ENCODE results near the gene SOCS7.

The SOCS7 gene

DNA sequence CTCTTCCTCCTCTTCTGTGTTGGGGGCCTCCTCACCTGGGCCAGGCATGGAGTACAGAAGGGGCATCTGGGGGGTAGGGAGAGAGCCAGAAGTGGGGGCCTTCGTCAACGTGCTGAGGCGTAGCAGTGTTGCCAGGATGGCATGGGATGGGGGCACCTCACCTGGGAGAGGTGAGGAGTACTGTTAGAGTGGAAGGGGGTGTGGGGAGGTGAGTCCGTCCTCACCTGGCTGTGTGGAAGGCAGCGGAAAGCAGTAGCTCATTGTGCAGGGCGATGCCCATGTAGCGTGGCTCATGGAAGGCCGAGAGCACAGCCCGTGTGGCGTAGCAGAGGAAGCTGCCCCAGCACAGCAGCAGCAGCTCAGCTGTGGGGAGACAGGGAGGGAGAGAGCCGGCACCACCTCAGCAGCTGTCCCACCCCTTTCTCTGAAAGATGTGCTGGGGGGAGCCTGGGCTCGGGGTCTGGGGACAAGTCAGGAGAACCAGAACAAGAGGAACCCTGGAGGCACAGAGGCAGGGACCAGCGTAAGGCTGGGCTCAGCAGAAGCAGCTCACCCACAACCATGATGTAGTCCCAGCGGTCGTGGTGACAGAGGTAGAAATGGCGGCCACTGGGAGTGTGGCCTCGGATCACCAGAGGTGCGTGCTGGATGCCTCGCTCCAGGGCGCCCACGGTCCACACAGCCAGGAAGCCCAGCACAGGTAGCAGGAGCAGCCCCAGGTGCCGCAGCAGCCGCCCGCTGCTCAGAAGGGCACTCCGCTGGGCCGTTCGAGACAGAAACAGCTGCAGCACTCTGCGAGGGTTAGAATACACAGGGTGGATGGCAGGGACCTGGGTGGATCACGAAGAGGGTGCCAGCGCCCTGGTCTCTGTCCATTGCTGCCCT is 16.9 kb upstream of the SOCS7 start:
- DNase-seq (ENCODE audit: low read depth, low spot score) = no peak
- H3K27ac ChIP-seq = no peak overlapping the region

- DNase-seq (ENCODE audit: low read depth, low spot score) = no peak
- H3K27ac ChIP-seq = no peak overlapping the region
Measured at GRCh38 chr17:38336838-38337237, 14.8 kb upstream of the SOCS7 start.

DNA sequence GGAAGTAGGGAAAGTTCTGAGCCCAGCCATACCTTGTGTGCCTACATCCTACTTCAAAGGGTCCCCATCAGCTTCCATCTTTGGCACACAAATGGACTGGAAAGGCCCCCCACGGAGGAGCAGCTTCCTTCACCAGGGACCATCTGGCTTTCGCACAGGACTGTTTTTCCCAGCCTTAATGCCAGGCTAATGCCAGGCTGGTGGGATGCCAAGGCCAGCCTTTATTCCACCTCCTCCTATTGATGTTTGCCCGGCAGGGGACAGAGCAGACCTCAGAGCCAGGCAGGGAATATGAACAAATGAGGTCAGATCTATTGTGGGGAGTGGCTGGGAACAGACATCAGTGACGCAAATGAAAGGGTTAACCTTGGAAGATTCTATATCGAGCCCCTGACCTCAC is 13.6 kb upstream of the SOCS7 start:
- DNase-seq (ENCODE audit: low read depth, low spot score) = no peak
- no peak overlapping the region for H3K27ac ChIP-seq

GRCh38 chr17:38338535-38338934 is 13.1 kb upstream of the SOCS7 start:
- no peak for DNase-seq (ENCODE audit: low read depth, low spot score)
- no peak overlapping the region for H3K27ac ChIP-seq

GRCh38 chr17:38339891-38340290 is 11.8 kb upstream of the SOCS7 start:
- no peak for DNase-seq (ENCODE audit: low read depth, low spot score)
- H3K27ac ChIP-seq = no peak overlapping the region

DNA sequence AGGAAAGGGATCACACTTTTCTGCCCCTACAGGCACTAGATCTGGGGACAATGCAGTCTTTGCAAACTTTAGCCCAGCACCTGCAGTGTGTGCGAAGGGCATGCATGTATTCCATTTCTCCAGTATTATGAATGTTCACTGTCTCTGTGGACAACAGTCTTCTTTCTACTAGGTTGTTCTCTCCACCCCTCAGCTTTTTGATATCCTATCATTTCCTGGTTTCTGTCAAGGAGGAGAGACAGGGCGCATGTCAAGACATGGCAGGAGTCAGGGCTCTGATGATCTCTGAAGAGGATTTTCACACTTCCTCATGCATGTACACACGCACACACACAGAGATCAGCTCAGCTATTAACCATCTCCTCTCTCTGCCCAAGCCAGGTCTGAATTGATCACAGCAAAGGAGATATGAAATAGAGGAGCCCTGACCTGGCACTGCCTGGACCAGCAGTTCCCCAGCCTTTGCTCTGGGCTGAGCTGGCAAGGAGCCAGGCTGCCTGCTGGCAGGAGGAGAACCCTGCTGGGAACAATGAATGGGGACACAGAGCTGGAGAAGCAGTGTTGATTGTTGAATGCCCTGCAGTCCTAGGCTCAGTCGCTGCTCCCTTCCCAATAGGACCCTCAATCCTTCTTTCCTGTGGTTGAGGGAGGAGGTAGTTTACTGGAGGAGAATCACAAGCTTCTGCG is 10.5 kb upstream of the SOCS7 start:
- DNase-seq (ENCODE audit: low read depth, low spot score) = no peak
- H3K27ac ChIP-seq = no peak overlapping the region

- no peak overlapping the region for H3K27ac ChIP-seq
- no peak for DNase-seq (ENCODE audit: low read depth, low spot score)
Measured at GRCh38 chr17:38342886-38343607, 8.6 kb upstream of the SOCS7 start.

DNA sequence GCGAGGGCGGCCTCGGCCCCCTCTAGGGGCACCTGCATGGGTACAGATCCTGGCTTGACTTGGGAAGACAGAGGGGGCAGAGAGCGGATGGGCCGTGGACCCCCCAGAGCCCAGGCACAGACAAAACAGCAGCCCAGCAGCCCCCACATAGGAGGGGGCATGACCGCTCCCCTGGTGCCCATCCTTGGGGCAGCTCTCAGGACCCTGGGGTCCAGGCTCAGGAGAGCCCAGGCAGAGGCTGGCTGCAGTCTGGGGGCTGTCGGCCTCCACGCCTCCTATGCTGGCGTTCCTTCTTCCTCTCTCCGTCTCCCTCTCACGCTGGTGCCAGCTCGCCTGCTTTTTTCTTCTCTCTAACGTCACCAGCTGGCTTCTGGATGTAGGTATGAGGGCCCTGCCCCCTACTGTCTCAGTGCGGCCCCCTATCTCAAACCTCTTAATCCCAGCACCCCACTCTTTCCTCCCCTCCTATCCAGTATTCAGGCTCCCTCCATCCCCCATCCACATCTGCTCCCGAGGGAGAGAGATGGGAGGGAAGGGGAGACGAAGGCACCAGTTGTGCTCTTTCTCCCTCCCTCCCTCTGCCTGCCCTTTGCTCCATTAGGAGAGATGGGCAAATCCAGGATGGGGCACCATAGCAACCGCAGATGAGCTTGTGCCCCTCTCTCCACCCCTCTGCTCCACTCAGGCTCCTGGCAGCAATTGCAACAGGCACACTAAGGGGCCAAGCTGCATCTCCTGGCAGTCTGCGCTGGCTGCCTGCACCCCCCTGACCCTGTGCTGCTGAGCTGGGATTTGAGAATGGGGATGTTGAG is 7.8 kb upstream of the SOCS7 start, which contains the start of gene GPR179:
GPR179 (minus strand) TSS at position 349 of the 812 bp plus-strand sequence; CDS start at position 182, 167 bp downstream.
- H3K27ac ChIP-seq = no peak within 1 kb of the TSS
- DNase-seq (ENCODE audit: low read depth, low spot score) = no peak

DNA sequence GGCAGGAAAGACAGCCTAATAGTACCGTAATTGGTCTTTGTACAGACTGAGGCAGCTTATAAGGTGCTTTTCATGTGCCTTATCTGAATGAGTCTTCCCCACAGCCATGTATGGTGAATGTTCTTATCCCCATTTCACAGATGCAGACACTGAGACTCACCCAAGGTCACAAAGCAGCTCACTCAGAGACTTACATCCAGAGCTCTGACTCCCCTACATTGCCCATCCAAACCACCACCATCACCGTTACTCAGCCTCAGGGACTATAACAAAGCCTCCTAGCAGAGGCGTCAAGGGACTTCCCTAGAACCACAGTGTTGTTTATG is 7.3 kb upstream of the SOCS7 start:
- H3K27ac ChIP-seq = no peak overlapping the region
- DNase-seq (ENCODE audit: low read depth, low spot score) = no peak

DNA sequence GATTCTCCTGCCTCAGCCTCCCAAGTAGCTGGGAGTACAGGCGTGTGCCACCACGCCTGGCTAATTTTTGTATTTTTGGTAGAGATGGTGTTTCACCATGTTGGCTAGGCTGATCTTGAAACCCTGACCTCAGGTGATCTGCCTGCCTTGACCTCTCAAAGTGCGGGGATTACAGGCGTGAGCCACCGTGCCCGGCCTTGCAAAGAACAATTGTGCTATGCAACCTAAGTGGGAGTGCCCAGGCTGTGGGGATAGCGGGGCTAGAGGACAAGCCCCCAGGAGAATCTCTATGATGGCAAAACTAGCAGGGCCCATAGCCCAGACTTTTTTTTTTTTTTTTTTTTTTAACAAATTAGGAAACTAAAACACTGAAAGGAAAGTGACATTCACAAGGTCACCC is 5.9 kb upstream of the SOCS7 start:
- DNase-seq (ENCODE audit: low read depth, low spot score) = no peak

GRCh38 chr17:38349097-38349730 is 2.4 kb upstream of the SOCS7 start:
- no peak for DNase-seq (ENCODE audit: low read depth, low spot score)

More for the DNA sequence above, 5.9 kb upstream of the SOCS7 start:
- H3K27ac ChIP-seq = no peak overlapping the region

DNA sequence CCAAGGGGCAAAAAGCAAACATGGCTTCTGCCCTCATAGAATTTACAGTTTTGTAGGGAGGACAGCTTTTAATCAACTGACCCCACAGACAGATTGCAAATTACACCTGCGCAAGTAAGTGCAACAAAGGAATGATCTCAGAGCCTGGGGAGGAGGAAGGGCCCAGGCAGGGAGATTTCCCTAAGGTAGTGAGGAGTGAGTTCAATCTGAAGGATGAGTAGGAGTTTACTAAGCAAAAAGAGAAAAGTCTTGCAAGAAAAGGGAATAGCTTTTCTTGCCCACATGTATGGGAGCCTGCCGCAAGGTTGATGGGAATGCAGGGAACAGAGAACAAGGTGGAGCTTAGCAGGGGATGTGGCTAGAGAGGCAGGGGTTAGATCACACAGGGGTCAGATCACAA is 1.6 kb upstream of the SOCS7 start:
- H3K27ac ChIP-seq = no peak overlapping the region
- DNase-seq (ENCODE audit: low read depth, low spot score) = no peak

More at GRCh38 chr17:38349097-38349730, 2.4 kb upstream of the SOCS7 start:
- no peak overlapping the region for H3K27ac ChIP-seq

- peak overlapping the region; percentile 48 for H3K27ac ChIP-seq
- DNase-seq (ENCODE audit: low read depth, low spot score) = no peak
Measured at GRCh38 chr17:38352245-38353085, 821 bp downstream of the SOCS7 start.

DNA sequence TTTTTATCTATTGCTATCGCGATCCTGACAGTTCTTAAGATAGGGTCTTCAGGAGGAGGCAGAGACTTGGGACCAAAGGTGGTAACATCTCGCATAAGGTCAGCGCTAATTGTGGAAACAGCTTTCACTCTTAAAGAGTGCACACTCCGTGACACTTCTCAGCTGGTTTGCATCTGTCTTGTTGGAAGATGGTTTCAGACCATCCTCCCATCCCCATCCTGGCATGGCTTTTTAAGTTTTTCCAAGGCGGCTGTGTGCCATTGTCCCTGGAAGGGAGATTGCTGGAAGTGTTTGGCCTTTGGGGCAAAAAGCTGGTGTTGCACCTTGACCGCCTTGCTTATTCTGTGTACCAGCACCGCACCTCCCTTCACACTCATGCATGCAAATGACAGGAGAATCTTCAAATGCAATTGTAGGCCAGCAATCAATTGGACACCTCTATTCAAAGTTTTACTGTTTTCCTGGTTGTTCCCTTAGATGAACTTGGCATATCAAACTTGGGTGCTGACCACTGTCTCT is 1.5 kb downstream of the SOCS7 start:
- DNase-seq (ENCODE audit: low read depth, low spot score) = no peak
- H3K27ac ChIP-seq = no peak overlapping the region

DNA sequence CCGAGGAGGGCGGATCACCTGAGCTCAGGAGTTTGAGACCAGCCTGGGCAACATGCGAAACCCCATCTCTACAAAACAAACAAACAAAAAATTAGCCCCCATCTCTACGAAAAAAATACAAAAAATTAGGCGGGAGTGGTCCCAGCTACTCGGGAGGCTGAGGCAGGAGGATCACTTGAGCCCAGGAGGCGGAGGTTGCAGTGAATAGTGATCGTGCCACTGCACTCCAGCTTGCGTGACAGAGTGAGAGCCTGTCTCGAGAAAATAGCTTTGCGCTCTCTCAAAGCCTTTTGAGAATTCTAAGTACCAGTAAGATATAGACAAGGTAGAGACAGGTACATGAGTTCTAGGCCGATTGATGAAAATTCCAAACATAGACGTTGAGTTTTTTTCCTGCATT is 2.0 kb downstream of the SOCS7 start:
- no peak for DNase-seq (ENCODE audit: low read depth, low spot score)
- no peak overlapping the region for H3K27ac ChIP-seq

- DNase-seq (ENCODE audit: low read depth, low spot score) = no peak
- no peak overlapping the region for H3K27ac ChIP-seq
Measured at GRCh38 chr17:38354466-38354865, 2.8 kb downstream of the SOCS7 start.

DNA sequence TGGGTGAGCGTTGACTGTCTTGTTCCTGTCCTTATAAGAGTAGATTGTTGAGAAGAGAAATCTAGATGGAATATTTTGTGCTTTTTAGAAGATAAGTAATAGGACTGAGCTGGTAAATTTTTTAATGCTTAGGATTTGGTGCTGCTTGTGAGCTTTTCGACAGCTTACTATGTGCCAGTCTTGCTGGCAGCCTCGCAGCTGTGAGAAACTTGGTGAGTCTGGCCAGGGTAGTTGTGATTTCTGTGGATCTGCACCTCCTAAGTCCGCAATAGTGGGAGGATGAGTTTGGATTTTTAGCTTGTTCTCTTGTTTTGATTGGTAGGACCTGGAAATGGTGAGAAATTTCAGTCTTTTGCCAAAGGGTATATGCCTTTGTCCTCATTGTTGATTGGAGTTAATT is 3.6 kb downstream of the SOCS7 start:
- DNase-seq (ENCODE audit: low read depth, low spot score) = no peak
- H3K27ac ChIP-seq = no peak overlapping the region

GRCh38 chr17:38357486-38358123 is 6.0 kb downstream of the SOCS7 start:
- no peak for DNase-seq (ENCODE audit: low read depth, low spot score)
- H3K27ac ChIP-seq = no peak overlapping the region
